Measurements from ENCODE around the gene TPD52L1.

TPD52L1 gene

DNA sequence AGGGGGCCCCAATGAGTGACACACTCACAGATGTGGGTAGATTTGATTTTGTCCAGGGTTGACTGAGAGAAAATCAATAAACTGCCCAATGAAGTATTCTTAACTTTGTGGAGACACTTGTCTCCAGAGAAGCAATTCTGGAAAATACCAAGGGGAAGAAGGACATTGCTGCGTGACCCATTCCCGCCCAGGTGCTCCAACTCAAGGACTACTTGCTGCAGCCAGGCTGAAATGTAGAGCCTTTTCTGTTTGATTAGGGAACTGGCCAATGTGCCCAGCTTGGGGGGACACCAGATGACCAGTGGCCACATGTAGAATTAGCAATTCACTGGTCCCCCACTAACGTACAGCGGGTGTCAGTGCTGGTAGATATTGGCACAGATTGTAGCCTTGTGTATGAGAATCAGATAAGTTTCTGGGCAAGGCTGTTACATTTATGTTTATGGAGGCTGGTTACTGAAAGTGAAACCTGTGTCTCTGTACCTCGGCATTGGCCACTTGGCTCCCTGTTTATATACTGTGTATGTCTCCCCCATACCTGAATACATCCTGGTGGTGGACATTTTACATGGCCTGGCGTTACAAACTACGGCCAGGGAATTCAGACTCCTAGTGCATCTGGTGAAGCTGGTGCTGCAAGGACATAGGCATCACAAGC, 115.9 kb downstream of the TPD52L1 start:
- H3K36me3 ChIP-seq (ENCODE audit: low read depth), result peaks cover 6% of the 10 kb centered on the region; the same call in 1 of the 2 replicates
- DNase-seq (ENCODE audit: low spot score) (no peak), ATAC-seq (ENCODE audit: low read depth) (no peak)
- TF ChIP-seq, protein P1, sequence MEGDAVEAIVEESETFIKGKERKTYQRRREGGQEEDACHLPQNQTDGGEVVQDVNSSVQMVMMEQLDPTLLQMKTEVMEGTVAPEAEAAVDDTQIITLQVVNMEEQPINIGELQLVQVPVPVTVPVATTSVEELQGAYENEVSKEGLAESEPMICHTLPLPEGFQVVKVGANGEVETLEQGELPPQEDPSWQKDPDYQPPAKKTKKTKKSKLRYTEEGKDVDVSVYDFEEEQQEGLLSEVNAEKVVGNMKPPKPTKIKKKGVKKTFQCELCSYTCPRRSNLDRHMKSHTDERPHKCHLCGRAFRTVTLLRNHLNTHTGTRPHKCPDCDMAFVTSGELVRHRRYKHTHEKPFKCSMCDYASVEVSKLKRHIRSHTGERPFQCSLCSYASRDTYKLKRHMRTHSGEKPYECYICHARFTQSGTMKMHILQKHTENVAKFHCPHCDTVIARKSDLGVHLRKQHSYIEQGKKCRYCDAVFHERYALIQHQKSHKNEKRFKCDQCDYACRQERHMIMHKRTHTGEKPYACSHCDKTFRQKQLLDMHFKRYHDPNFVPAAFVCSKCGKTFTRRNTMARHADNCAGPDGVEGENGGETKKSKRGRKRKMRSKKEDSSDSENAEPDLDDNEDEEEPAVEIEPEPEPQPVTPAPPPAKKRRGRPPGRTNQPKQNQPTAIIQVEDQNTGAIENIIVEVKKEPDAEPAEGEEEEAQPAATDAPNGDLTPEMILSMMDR (IDR thresholded peaks at IDR 0.05; ENCODE audit: poor library complexity, severe bottlenecking), result no peak
- no peaks in the 10 kb centered on the region for H3K9me3 ChIP-seq (ENCODE audit: severe bottlenecking)
- no peak overlapping the region for H3K4me3 ChIP-seq (ENCODE audit: severe bottlenecking)
- H3K4me1 ChIP-seq (ENCODE audit: insufficient read depth, poor library complexity, severe bottlenecking), result peaks cover 9% of the 10 kb centered on the region
- no peak overlapping the region for H3K27ac ChIP-seq (ENCODE audit: poor library complexity, severe bottlenecking)
- no peaks in the 10 kb centered on the region for H3K27me3 ChIP-seq (ENCODE audit: insufficient read depth, poor library complexity, severe bottlenecking)

DNA sequence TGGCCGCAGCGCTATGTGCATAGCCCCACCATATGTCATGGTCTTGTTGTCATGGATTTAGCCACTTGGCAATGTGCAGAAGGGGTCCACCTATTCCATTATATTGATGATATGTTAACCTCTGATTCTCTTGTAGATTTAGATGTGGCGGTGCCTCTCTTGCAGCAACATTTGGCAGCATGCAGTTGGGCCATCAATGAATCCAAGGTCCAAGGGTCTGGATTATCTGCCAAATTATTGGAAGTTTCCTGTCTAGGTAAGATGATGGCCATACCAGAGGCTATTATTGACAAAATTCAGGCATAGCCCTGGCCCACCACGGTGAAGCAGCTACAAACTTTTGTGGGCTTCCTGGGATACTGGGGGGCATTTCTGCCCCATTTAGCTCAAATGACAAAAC, 116.8 kb downstream of the TPD52L1 start:
- no peaks in the 10 kb centered on the region for H3K27me3 ChIP-seq (ENCODE audit: insufficient read depth, poor library complexity, severe bottlenecking)
- peaks cover 15% of the 10 kb centered on the region for H3K36me3 ChIP-seq (ENCODE audit: low read depth)
- H3K27ac ChIP-seq (ENCODE audit: poor library complexity, severe bottlenecking), result no peak overlapping the region
- no peak overlapping the region for H3K4me3 ChIP-seq (ENCODE audit: severe bottlenecking)
- TF ChIP-seq, protein P1 (IDR thresholded peaks at IDR 0.05; ENCODE audit: poor library complexity, severe bottlenecking), result no peak
- ATAC-seq (ENCODE audit: low read depth) (no peak), DNase-seq (ENCODE audit: low spot score) (no peak)
- no peaks in the 10 kb centered on the region for H3K9me3 ChIP-seq (ENCODE audit: severe bottlenecking)
- peaks cover 11% of the 10 kb centered on the region for H3K4me1 ChIP-seq (ENCODE audit: insufficient read depth, poor library complexity, severe bottlenecking)

DNA sequence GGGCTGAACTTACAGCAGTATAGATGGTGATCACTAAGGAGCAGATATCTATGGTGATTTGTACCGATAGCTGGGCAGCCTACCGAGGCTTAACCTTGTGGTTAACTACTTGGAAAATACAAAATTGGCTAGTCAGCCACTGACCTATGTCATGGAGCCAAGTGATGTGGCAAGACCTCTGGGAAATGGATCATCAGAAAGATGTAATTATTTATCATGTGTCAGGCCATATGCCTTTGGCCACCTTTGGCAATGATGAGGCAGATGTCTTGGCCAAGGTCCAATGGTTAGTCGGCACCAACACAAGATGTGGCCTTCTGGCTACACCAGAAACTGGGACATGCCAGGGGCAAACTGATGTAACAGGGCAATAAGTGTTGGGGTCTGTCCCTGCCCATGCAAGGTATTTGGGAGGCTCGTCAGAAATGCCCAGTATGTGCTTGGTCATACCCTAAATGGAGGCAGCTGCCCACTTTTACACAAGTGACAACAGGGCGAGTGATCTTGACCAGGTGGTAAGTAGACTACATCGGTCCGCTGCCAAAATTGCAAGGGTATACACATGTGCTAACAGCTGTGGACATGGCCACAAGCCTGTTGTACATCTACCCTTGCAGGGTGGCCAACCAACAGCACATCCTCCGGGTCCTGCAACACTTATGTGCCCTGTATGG, 118.0 kb downstream of the TPD52L1 start:
- H3K27me3 ChIP-seq (ENCODE audit: insufficient read depth, poor library complexity, severe bottlenecking), result no peaks in the 10 kb centered on the region
- H3K27ac ChIP-seq (ENCODE audit: poor library complexity, severe bottlenecking), result no peak overlapping the region
- ATAC-seq (ENCODE audit: low read depth), result no peak
- H3K9me3 ChIP-seq (ENCODE audit: severe bottlenecking), result no peaks in the 10 kb centered on the region
- H3K36me3 ChIP-seq (ENCODE audit: low read depth), result peaks cover 23% of the 10 kb centered on the region
- TF ChIP-seq, protein P1 (IDR thresholded peaks at IDR 0.05; ENCODE audit: poor library complexity, severe bottlenecking), result no peak
- no peak for DNase-seq (ENCODE audit: low spot score)
- H3K4me3 ChIP-seq (ENCODE audit: severe bottlenecking), result no peak overlapping the region
- H3K4me1 ChIP-seq (ENCODE audit: insufficient read depth, poor library complexity, severe bottlenecking), result peaks cover 11% of the 10 kb centered on the region

DNA sequence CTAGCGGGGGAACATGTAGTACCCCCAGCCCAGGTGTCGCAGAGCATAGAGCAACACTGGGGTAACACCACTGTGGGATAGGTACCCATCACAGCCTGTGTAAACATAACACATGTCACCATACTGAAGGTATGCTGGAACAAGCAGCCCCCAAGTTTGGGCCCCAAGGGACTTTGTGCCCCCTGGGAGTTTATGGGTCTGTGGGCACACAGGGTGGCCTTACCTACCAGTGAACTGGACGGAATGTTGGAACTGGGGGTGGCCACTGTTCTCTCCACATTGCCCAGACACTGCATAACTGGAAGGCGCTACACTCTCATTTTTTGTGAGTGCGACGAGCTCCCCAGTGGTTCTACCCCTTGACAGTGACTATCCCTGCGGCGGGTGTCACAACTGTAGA, 119.7 kb downstream of the TPD52L1 start:
- TF ChIP-seq, protein P1 (IDR thresholded peaks at IDR 0.05; ENCODE audit: poor library complexity, severe bottlenecking), result no peak
- no peak for ATAC-seq (ENCODE audit: low read depth)

DNA sequence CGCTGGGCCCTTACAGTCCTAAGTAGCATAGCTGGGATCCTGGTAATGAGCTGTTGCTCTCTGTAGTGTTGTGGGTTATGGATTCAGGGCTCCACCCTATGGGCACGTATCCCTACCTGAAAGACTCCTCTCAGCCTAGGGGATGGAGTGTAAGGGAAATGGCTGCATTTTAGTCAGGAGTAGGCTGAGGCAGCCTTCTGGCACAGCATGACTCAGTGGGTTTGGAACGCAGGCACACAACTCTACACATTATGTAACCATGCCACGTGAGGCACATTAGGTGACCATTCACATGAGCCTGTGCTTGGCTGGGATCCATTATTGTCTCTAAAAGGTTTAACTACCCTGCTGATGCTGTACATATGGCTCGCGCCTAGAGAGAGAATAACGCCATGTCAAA, 120.4 kb downstream of the TPD52L1 start:
- TF ChIP-seq, protein P1 (IDR thresholded peaks at IDR 0.05; ENCODE audit: poor library complexity, severe bottlenecking), result no peak
- DNase-seq (ENCODE audit: low spot score) (peak; percentile 88), ATAC-seq (ENCODE audit: low read depth) (peak; percentile 94)
- no peaks in the 10 kb centered on the region for H3K27me3 ChIP-seq (ENCODE audit: insufficient read depth, poor library complexity, severe bottlenecking)
- peak overlapping the region; percentile 44 for H3K27ac ChIP-seq (ENCODE audit: poor library complexity, severe bottlenecking)
- H3K4me3 ChIP-seq (ENCODE audit: severe bottlenecking), result no peak overlapping the region
- no peaks in the 10 kb centered on the region for H3K9me3 ChIP-seq (ENCODE audit: severe bottlenecking)
- peaks cover 34% of the 10 kb centered on the region for H3K36me3 ChIP-seq (ENCODE audit: low read depth)
- H3K4me1 ChIP-seq (ENCODE audit: insufficient read depth, poor library complexity, severe bottlenecking), result peaks cover 17% of the 10 kb centered on the region

More for the DNA sequence above, 119.7 kb downstream of the TPD52L1 start:
- H3K9me3 ChIP-seq (ENCODE audit: severe bottlenecking), result no peaks in the 10 kb centered on the region
- H3K36me3 ChIP-seq (ENCODE audit: low read depth), result peaks cover 30% of the 10 kb centered on the region
- no peaks in the 10 kb centered on the region for H3K27me3 ChIP-seq (ENCODE audit: insufficient read depth, poor library complexity, severe bottlenecking)
- DNase-seq (ENCODE audit: low spot score), result no peak
- H3K27ac ChIP-seq (ENCODE audit: poor library complexity, severe bottlenecking), result peak overlapping the region; percentile 44
- H3K4me3 ChIP-seq (ENCODE audit: severe bottlenecking), result no peak overlapping the region
- H3K4me1 ChIP-seq (ENCODE audit: insufficient read depth, poor library complexity, severe bottlenecking), result peaks cover 14% of the 10 kb centered on the region
